CD4-positive, CD25-positive, alpha-beta regulatory T cell (primary cell): ENCODE data around the gene MYL12A. TPM values are rescaled to one million over a fixed set of nuclear protein-coding genes. Genes with fewer than 3 reads are reported as not detected.
A peak's percentile ranks its signal among the peaks of the same experiment; 100 is the strongest.

Source experiments
- ATAC-seq, 2 donors: fragments of 150-1000 bp; cut with Tn5 transposase; one replicate each; pipeline ENCODE4 v1.10.0; 2021; ENCODE audit warnings: low read depth in 2 of 2, moderate number of reproducible peaks in 2 of 2, moderate library complexity in 1 of 2
- DNase-seq, 3 donors: peaks; one replicate each; pipeline versions ENCODE4 v3.0.0 to v3.0.0-alpha.2; 2012 to 2022; ENCODE audit warnings: mixed read lengths in 1 of 3
- H3K27ac ChIP-seq: one replicate; pipeline ENCODE4 v1.7.0; 2013; ENCODE audit warnings: mild to moderate bottlenecking, low read length; ENCODE audit not compliant: insufficient read depth, poor library complexity, severe bottlenecking
- H3K27me3 ChIP-seq: one replicate; pipeline ENCODE4 v1.7.0; 2013; ENCODE audit warnings: low read length; ENCODE audit not compliant: control insufficient read depth, insufficient read depth
- H3K36me3 ChIP-seq: one replicate; pipeline ENCODE4 v1.7.0; 2013; ENCODE audit warnings: mild to moderate bottlenecking, low read length, moderate library complexity; ENCODE audit not compliant: control insufficient read depth, insufficient read depth
- H3K4me1 ChIP-seq: 2 replicates; pipeline ENCODE4 v1.7.0; 2013; ENCODE audit warnings: mild to moderate bottlenecking, low read length; ENCODE audit not compliant: insufficient read depth, control insufficient read depth, poor library complexity, severe bottlenecking
- H3K4me3 ChIP-seq: one replicate; pipeline ENCODE4 v1.7.0; 2013; ENCODE audit warnings: low read depth, mild to moderate bottlenecking, low read length, moderate library complexity
- H3K9me3 ChIP-seq, 2 experiments: 1 replicate in 1 of 2; 2 replicates in 1 of 2; pipeline ENCODE4 v1.7.0; 2013; ENCODE audit warnings: low read length in 2 of 2, mild to moderate bottlenecking in 1 of 2, moderate library complexity in 1 of 2; ENCODE audit not compliant: control insufficient read depth in 2 of 2
- H3K27ac Mint-ChIP-seq, 3 donors: one replicate each; pipeline ENCODE4 v1.8.0; 2020 to 2022; ENCODE audit warnings: mild to moderate bottlenecking in 3 of 3, mixed read lengths in 3 of 3, moderate library complexity in 2 of 3
- H3K27me3 Mint-ChIP-seq: one replicate; pipeline ENCODE4 v1.8.0; 2022; ENCODE audit warnings: mild to moderate bottlenecking, mixed read lengths
- H3K36me3 Mint-ChIP-seq: one replicate; pipeline ENCODE4 v1.8.0; 2020; ENCODE audit warnings: mixed read lengths
- H3K4me1 Mint-ChIP-seq, 4 donors: one replicate each; pipeline ENCODE4 v1.8.0; 2020 to 2022; ENCODE audit warnings: mixed read lengths in 4 of 4, mild to moderate bottlenecking in 1 of 4
- H3K4me3 Mint-ChIP-seq, 4 donors: one replicate each; pipeline ENCODE4 v1.8.0; 2020 to 2022; ENCODE audit warnings: mild to moderate bottlenecking in 4 of 4, mixed read lengths in 4 of 4, moderate library complexity in 3 of 4
- H3K9me3 Mint-ChIP-seq, 7 donors: one replicate each; pipeline ENCODE4 v1.8.0; 2020 to 2022; ENCODE audit warnings: mixed read lengths in 7 of 7, mild to moderate bottlenecking in 3 of 7, moderate library complexity in 2 of 7
- polyA plus RNA-seq, 4 donors: library from polyadenylated mRNA; unstranded; fragments of 300-500 nt; fragmentation: Illumina TruSeq; gene quantifications; one replicate each; pipeline ENCODE4 v1.2.3, GENCODE V29; 2021
- total RNA-seq: library from RNA; stranded (reverse); gene quantifications from one replicate; pipeline ENCODE4 v1.2.3, GENCODE V29; 2022

The MYL12A gene
- total and polyA plus RNA-seq, 5 donors from 2014 or later, result 382 to 2,381 (median 2,345) TPM

- Mint-ChIP-seq H3K27ac (no peak overlapping the region), H3K4me1 (peaks cover 0 to 6% (median 2%) of the 10 kb centered on the region in 4 donors), H3K27me3 (peaks cover 6% of the 10 kb centered on the region), H3K9me3 (no peaks in the 10 kb centered on the region), H3K4me3 (no peak overlapping the region), H3K36me3 (peaks cover 17% of the 10 kb centered on the region)
- no peak overlapping the region for H3K27ac ChIP-seq
- no peaks in the 10 kb centered on the region for H3K9me3 ChIP-seq
- ATAC-seq, result no peak
- peak in 1 of 3 donors; percentile 24 for DNase-seq
- H3K36me3 ChIP-seq, result no peaks in the 10 kb centered on the region
- no peaks in the 10 kb centered on the region for H3K4me1 ChIP-seq
- H3K4me3 ChIP-seq, result no peak overlapping the region
- H3K27me3 ChIP-seq, result no peaks in the 10 kb centered on the region
Observed at GRCh38 chr18:3230401-3231334, 16.9 kb upstream of the MYL12A start.

- DNase-seq (no peak), ATAC-seq (no peak)
- Histone ChIP-seq H3K4me1 (no peaks in the 10 kb centered on the region), H3K27me3 (no peaks in the 10 kb centered on the region), H3K27ac (no peak overlapping the region), H3K9me3 (no peaks in the 10 kb centered on the region), H3K4me3 (no peak overlapping the region), H3K36me3 (no peaks in the 10 kb centered on the region)
- H3K9me3 Mint-ChIP-seq, result no peaks in the 10 kb centered on the region
- no peak overlapping the region for H3K4me3 Mint-ChIP-seq
- no peaks in the 10 kb centered on the region for H3K27me3 Mint-ChIP-seq
- H3K27ac Mint-ChIP-seq, result no peak overlapping the region
- peaks cover 15% of the 10 kb centered on the region for H3K36me3 Mint-ChIP-seq
- H3K4me1 Mint-ChIP-seq, result peaks cover 0 to 6% (median 2%) of the 10 kb centered on the region in 4 donors
Observed at GRCh38 chr18:3233004-3233403, 14.6 kb upstream of the MYL12A start.

GRCh38 chr18:3233433-3234168 is 14.0 kb upstream of the MYL12A start:
- no peaks in the 10 kb centered on the region for H3K27me3 ChIP-seq
- peaks cover 0 to 5% (median 3%) of the 10 kb centered on the region in 4 donors for H3K4me1 Mint-ChIP-seq
- DNase-seq (no peak), ATAC-seq (no peak)
- H3K4me3 Mint-ChIP-seq, result no peak overlapping the region
- H3K36me3 Mint-ChIP-seq, result peaks cover 13% of the 10 kb centered on the region
- H3K9me3 ChIP-seq, result no peaks in the 10 kb centered on the region
- H3K27me3 Mint-ChIP-seq, result no peaks in the 10 kb centered on the region
- no peak overlapping the region for H3K27ac ChIP-seq
- H3K36me3 ChIP-seq, result no peaks in the 10 kb centered on the region
- no peaks in the 10 kb centered on the region for H3K4me1 ChIP-seq
- no peak overlapping the region for H3K4me3 ChIP-seq
- H3K27ac Mint-ChIP-seq, result no peak overlapping the region
- H3K9me3 Mint-ChIP-seq, result no peaks in the 10 kb centered on the region

- H3K4me1 Mint-ChIP-seq, result peaks cover 0 to 8% (median 3%) of the 10 kb centered on the region in 4 donors
- no peak for ATAC-seq
- H3K27ac Mint-ChIP-seq, result no peak overlapping the region
- no peaks in the 10 kb centered on the region for H3K27me3 Mint-ChIP-seq
- H3K36me3 Mint-ChIP-seq, result peaks cover 15% of the 10 kb centered on the region
- no peak for DNase-seq
- Histone ChIP-seq H3K36me3 (no peaks in the 10 kb centered on the region), H3K4me1 (no peaks in the 10 kb centered on the region), H3K9me3 (no peaks in the 10 kb centered on the region), H3K4me3 (no peak overlapping the region), H3K27me3 (no peaks in the 10 kb centered on the region), H3K27ac (no peak overlapping the region)
- no peaks in the 10 kb centered on the region for H3K9me3 Mint-ChIP-seq
- H3K4me3 Mint-ChIP-seq, result no peak overlapping the region
Observed at GRCh38 chr18:3234457-3234856, 13.1 kb upstream of the MYL12A start.

GRCh38 chr18:3235846-3236245 is 11.8 kb upstream of the MYL12A start:
- no peaks in the 10 kb centered on the region for H3K36me3 ChIP-seq
- no peak for DNase-seq
- H3K4me1 ChIP-seq, result no peaks in the 10 kb centered on the region
- Mint-ChIP-seq H3K27ac (no peak overlapping the region), H3K36me3 (peaks cover 21% of the 10 kb centered on the region), H3K27me3 (no peaks in the 10 kb centered on the region), H3K4me3 (no peak overlapping the region), H3K9me3 (peaks cover 0 to 5% (median 0%) of the 10 kb centered on the region in 7 donors), H3K4me1 (peaks cover 0 to 7% (median 3%) of the 10 kb centered on the region in 4 donors)
- H3K4me3 ChIP-seq, result no peak overlapping the region
- H3K9me3 ChIP-seq, result no peaks in the 10 kb centered on the region
- no peak overlapping the region for H3K27ac ChIP-seq
- ATAC-seq, result no peak
- no peaks in the 10 kb centered on the region for H3K27me3 ChIP-seq

- H3K36me3 Mint-ChIP-seq, result peaks cover 19% of the 10 kb centered on the region
Observed at GRCh38 chr18:3236470-3236869, 11.1 kb upstream of the MYL12A start.

GRCh38 chr18:3238742-3239141 is 8.9 kb upstream of the MYL12A start:
- Histone ChIP-seq H3K4me3 (no peak overlapping the region), H3K9me3 (peaks cover 0 to 10% of the 10 kb centered on the region in 2 experiments), H3K4me1 (no peaks in the 10 kb centered on the region), H3K36me3 (no peaks in the 10 kb centered on the region), H3K27me3 (no peaks in the 10 kb centered on the region), H3K27ac (no peak overlapping the region)
- H3K9me3 Mint-ChIP-seq, result peaks cover 0 to 11% (median 1%) of the 10 kb centered on the region in 7 donors
- no peak overlapping the region for H3K4me3 Mint-ChIP-seq
- H3K27ac Mint-ChIP-seq, result peak overlapping the region in 2 of 3 donors; percentile 72 to 74
- peaks cover 0 to 11% (median 2%) of the 10 kb centered on the region in 4 donors for H3K4me1 Mint-ChIP-seq
- peaks cover 23% of the 10 kb centered on the region for H3K36me3 Mint-ChIP-seq
- ATAC-seq (no peak), DNase-seq (no peak)
- H3K27me3 Mint-ChIP-seq, result no peaks in the 10 kb centered on the region

More at GRCh38 chr18:3236470-3236869, 11.1 kb upstream of the MYL12A start:
- no peak overlapping the region for H3K4me3 Mint-ChIP-seq
- H3K4me3 ChIP-seq, result no peak overlapping the region
- no peak overlapping the region for H3K27ac ChIP-seq
- H3K27me3 ChIP-seq, result no peaks in the 10 kb centered on the region
- H3K27ac Mint-ChIP-seq, result no peak overlapping the region
- peaks cover 0 to 7% (median 2%) of the 10 kb centered on the region in 4 donors for H3K4me1 Mint-ChIP-seq
- H3K4me1 ChIP-seq, result no peaks in the 10 kb centered on the region
- peaks cover 0 to 3% of the 10 kb centered on the region in 2 experiments for H3K9me3 ChIP-seq
- H3K36me3 ChIP-seq, result no peaks in the 10 kb centered on the region
- DNase-seq, result no peak
- H3K27me3 Mint-ChIP-seq, result no peaks in the 10 kb centered on the region
- no peak for ATAC-seq
- H3K9me3 Mint-ChIP-seq, result peaks cover 0 to 5% (median 0%) of the 10 kb centered on the region in 7 donors
